H9 (cell line): Measurements from ENCODE around the gene OLFM1. TPM values are rescaled to one million over a fixed set of nuclear protein-coding genes. Genes with fewer than 3 reads are reported as not detected.

Experiments used
- DNase-seq: peaks from one replicate; pipeline ENCODE4 v3.0.0-alpha.2; 2017
- H2AFZ ChIP-seq: one replicate; pipeline ENCODE4 v1.6.1; 2013; ENCODE audit warnings: mild to moderate bottlenecking, low read length, control low read depth, moderate library complexity
- H2AK5ac ChIP-seq: 2 replicates; pipeline ENCODE4 v1.6.1; 2013; ENCODE audit warnings: low read length, control low read depth, mixed read lengths; ENCODE audit not compliant: insufficient read length
- H2BK120ac ChIP-seq: one replicate; pipeline ENCODE4 v1.6.1; 2013; ENCODE audit warnings: low read depth, mild to moderate bottlenecking, low read length, control low read depth, inconsistent platforms; ENCODE audit not compliant: poor library complexity, severe bottlenecking
- H2BK12ac ChIP-seq: 2 replicates; pipeline ENCODE4 v1.6.1; 2013; ENCODE audit warnings: low read length, control low read depth, mixed read lengths, low read depth; ENCODE audit not compliant: insufficient read length
- H2BK15ac ChIP-seq: 2 replicates; pipeline ENCODE4 v1.6.1; 2013; ENCODE audit warnings: low read depth, low read length, control low read depth
- H2BK20ac ChIP-seq: one replicate; pipeline ENCODE4 v1.6.1; 2013; ENCODE audit warnings: low read depth, mild to moderate bottlenecking, low read length, control low read depth, inconsistent platforms; ENCODE audit not compliant: poor library complexity, severe bottlenecking
- H2BK5ac ChIP-seq: 2 replicates; pipeline ENCODE4 v1.6.1; 2013; ENCODE audit warnings: low read length, control low read depth, mixed read lengths; ENCODE audit not compliant: insufficient read length
- H3K14ac ChIP-seq: 2 replicates; pipeline ENCODE4 v1.6.1; 2013; ENCODE audit warnings: low read length, control low read depth; ENCODE audit not compliant: insufficient read depth
- H3K18ac ChIP-seq: 2 replicates; pipeline ENCODE4 v1.6.1; 2013; ENCODE audit warnings: low read depth, mild to moderate bottlenecking, mixed read lengths, low read length, control low read depth; ENCODE audit not compliant: insufficient read length
- H3K23ac ChIP-seq: 2 replicates; pipeline ENCODE4 v1.6.1; 2013; ENCODE audit warnings: low read length, control low read depth, mixed read lengths, low read depth; ENCODE audit not compliant: insufficient read length
- H3K23me2 ChIP-seq: 2 replicates; pipeline ENCODE4 v1.6.1; 2013; ENCODE audit warnings: low read depth, mild to moderate bottlenecking, mixed read lengths, low read length, control low read depth; ENCODE audit not compliant: insufficient read length, poor library complexity, severe bottlenecking
- H3K27ac ChIP-seq: 2 replicates; pipeline ENCODE4 v1.5.1; 2013; ENCODE audit warnings: low read length, control low read depth, mixed read lengths, low read depth; ENCODE audit not compliant: insufficient read length
- H3K27me3 ChIP-seq: 2 replicates; pipeline ENCODE4 v1.6.1; 2013; ENCODE audit warnings: low read length, control low read depth, inconsistent platforms; ENCODE audit not compliant: insufficient read depth
- H3K4ac ChIP-seq: 2 replicates; pipeline ENCODE4 v1.6.1; 2013; ENCODE audit warnings: low read depth, mild to moderate bottlenecking, control low read depth, inconsistent platforms, low read length, moderate library complexity
- H3K4me1 ChIP-seq: 2 replicates; pipeline ENCODE4 v1.6.1; 2013; ENCODE audit warnings: low read length, control low read depth, inconsistent platforms; ENCODE audit not compliant: insufficient read depth
- H3K4me2 ChIP-seq: 2 replicates; pipeline ENCODE4 v1.6.1; 2013; ENCODE audit warnings: low read length, control low read depth, mixed read lengths; ENCODE audit not compliant: insufficient read length, insufficient read depth
- H3K56ac ChIP-seq: 2 replicates; pipeline ENCODE4 v1.6.1; 2013; ENCODE audit warnings: low read depth, mild to moderate bottlenecking, mixed read lengths, low read length, control low read depth; ENCODE audit not compliant: insufficient read length
- H3K79me1 ChIP-seq: 2 replicates; pipeline ENCODE4 v1.6.1; 2013; ENCODE audit warnings: low read depth, mild to moderate bottlenecking, moderate library complexity, low read length, control low read depth, inconsistent platforms; ENCODE audit not compliant: insufficient read depth, poor library complexity, severe bottlenecking
- H3K79me2 ChIP-seq: 2 replicates; pipeline ENCODE4 v1.6.1; 2013; ENCODE audit warnings: low read length, control low read depth, inconsistent platforms; ENCODE audit not compliant: insufficient read depth
- H3K9ac ChIP-seq: 2 replicates; pipeline ENCODE4 v1.6.1; 2013; ENCODE audit warnings: low read length, control low read depth, mixed read lengths; ENCODE audit not compliant: insufficient read length; ENCODE audit errors: extremely low read depth
- H3K9me3 ChIP-seq: one replicate; pipeline ENCODE4 v1.6.1; 2013; ENCODE audit warnings: low read depth, low read length, inconsistent platforms; ENCODE audit not compliant: control insufficient read depth
- H3T11ph ChIP-seq: one replicate; pipeline ENCODE4 v1.6.1; 2013; ENCODE audit warnings: mild to moderate bottlenecking, low read length, control low read depth, inconsistent platforms
- H4K20me1 ChIP-seq: one replicate; pipeline ENCODE4 v1.6.1; 2013; ENCODE audit not compliant: control insufficient read depth, insufficient read length, insufficient read depth
- H4K5ac ChIP-seq: 2 replicates; pipeline ENCODE4 v1.6.1; 2013; ENCODE audit warnings: low read depth, mild to moderate bottlenecking, mixed read lengths, low read length, control low read depth; ENCODE audit not compliant: insufficient read length
- H4K8ac ChIP-seq: replicated peaks from 2 replicates; pipeline ENCODE4 v1.6.1; 2013; ENCODE audit warnings: low read length, control low read depth, mixed read lengths, low read depth; ENCODE audit not compliant: insufficient read length
- H4K91ac ChIP-seq: 2 replicates; pipeline ENCODE4 v1.6.1; 2013; ENCODE audit warnings: low read depth, mild to moderate bottlenecking, moderate library complexity, mixed read lengths, low read length, control low read depth; ENCODE audit not compliant: insufficient read length
- H3K27ac Mint-ChIP-seq, 3 experiments: 2 replicates in 2 of 3; 3 replicates in 1 of 3; pipeline ENCODE4 v1.8.0; 2020 to 2021; ENCODE audit warnings: mixed read lengths in 3 of 3, mild to moderate bottlenecking in 1 of 3, moderate library complexity in 1 of 3
- H3K27me3 Mint-ChIP-seq: 2 replicates; pipeline ENCODE4 v1.8.0; 2021; ENCODE audit warnings: low read depth, mild to moderate bottlenecking, moderate library complexity, mixed read lengths
- H3K36me3 Mint-ChIP-seq, 3 experiments: 2 replicates in 2 of 3; 3 replicates in 1 of 3; pipeline ENCODE4 v1.8.0; 2020 to 2021; ENCODE audit warnings: low read depth in 3 of 3, mixed read lengths in 3 of 3; ENCODE audit not compliant: insufficient read depth in 1 of 3
- H3K4me1 Mint-ChIP-seq, 2 experiments: 2 replicates each; pipeline ENCODE4 v1.8.0; 2020; ENCODE audit warnings: mixed read lengths in 2 of 2
- H3K4me3 Mint-ChIP-seq, 2 experiments: 2 replicates in 1 of 2; 3 replicates in 1 of 2; pipeline ENCODE4 v1.8.0; 2020 to 2021; ENCODE audit warnings: mild to moderate bottlenecking in 2 of 2, mixed read lengths in 2 of 2, moderate library complexity in 1 of 2
- H3K9me3 Mint-ChIP-seq, 2 experiments: 2 replicates in 1 of 2; 3 replicates in 1 of 2; pipeline ENCODE4 v1.8.0; 2020; ENCODE audit warnings: mild to moderate bottlenecking in 2 of 2, mixed read lengths in 2 of 2, moderate library complexity in 1 of 2
- CTCF ChIP-seq: fragments of 200-600 bp; sonication (generic); conservative IDR thresholded peaks from 3 replicates; pipeline ENCODE4 v1.8.0; 2021; ENCODE audit warnings: antibody characterized with exemption, mild to moderate bottlenecking
- WGBS: extraction: QIAGEN DNeasy Blood & Tissue Kit; methylation state at CpG from one replicate; pipeline ENCODE4 v1.1.7; 2013; ENCODE audit warnings: missing lambda C conversion rate, low lambda C conversion rate, mixed read lengths; ENCODE audit not compliant: insufficient read length; ENCODE audit errors: extremely low coverage; 5-methylcytosine and 5-hydroxymethylcytosine counted together
- total RNA-seq: library from RNA; stranded (reverse); gene quantifications from 2 replicates; pipeline ENCODE4 v1.2.1, GENCODE V29; 2021

The OLFM1 gene
- total RNA-seq, 1 experiment from 2014 or later, result 34.1 TPM

- Histone ChIP-seq H2AK5ac (no peak overlapping the region), H3K14ac (no peak overlapping the region), H3K79me2 (no peaks in the 10 kb centered on the region), H2BK20ac (no peak overlapping the region), H2BK5ac (no peak overlapping the region), H3K4ac (no peak overlapping the region), H3K79me1 (no peaks in the 10 kb centered on the region), H3K9me3 (no peaks in the 10 kb centered on the region), H2AFZ (no peak overlapping the region), H3K23ac (no peak overlapping the region), H4K5ac (no peak overlapping the region), H3K27me3 (no peaks in the 10 kb centered on the region), H2BK12ac (no peak overlapping the region), H4K20me1 (peaks cover 2% of the 10 kb centered on the region), H3K9ac (no peak overlapping the region), H3K27ac (no peak overlapping the region), H3K18ac (no peak overlapping the region), H4K8ac (no peak overlapping the region), H2BK15ac (no peak overlapping the region), H3K4me2 (no peak overlapping the region), H3K23me2 (no peaks in the 10 kb centered on the region), H3K56ac (no peak overlapping the region), H3T11ph (no peak overlapping the region), H4K91ac (no peak overlapping the region), H3K4me1 (no peaks in the 10 kb centered on the region), H2BK120ac (no peak overlapping the region)
- Mint-ChIP-seq H3K27me3 (no peaks in the 10 kb centered on the region), H3K36me3 (peaks cover 7 to 50% (median 37%) of the 10 kb centered on the region in 3 experiments; a peak in 6 of 7 replicates), H3K27ac (no peak overlapping the region), H3K4me1 (peaks cover 5 to 20% of the 10 kb centered on the region in 2 experiments), H3K9me3 (no peaks in the 10 kb centered on the region), H3K4me3 (no peak overlapping the region)
- no peak for TF ChIP-seq CTCF
- no peak for DNase-seq
- WGBS, result no CpG with 5 or more reads among the region's 10 CpGs
Measured at GRCh38 chr9:135100725-135101410, 13.4 kb downstream of the OLFM1 start.
